Measurements from ENCODE around the gene UBA6.
A peak's percentile ranks its signal among the peaks of the same experiment; 100 is the strongest.
"Not testable (repeated sequence)": the region's sequence is repeated elsewhere in the genome, so short reads cannot be mapped to it uniquely, and the experiment has no call there.

Gene UBA6

GRCh38 chr4:67659065-67659464 is 41.9 kb downstream of the UBA6 start:
- no peak for DNase-seq

- peak in 1 of 2 donors; percentile 46 for DNase-seq
These were observed 42.7 kb downstream of the UBA6 start for GRCh38 chr4:67658302-67658701.

GRCh38 chr4:67651536-67651935 is 49.4 kb downstream of the UBA6 start:
- no peak for DNase-seq

GRCh38 chr4:67638136-67638535 is 62.8 kb downstream of the UBA6 start:
- no peak for DNase-seq

GRCh38 chr4:67636978-67637377 is 64.0 kb downstream of the UBA6 start:
- not testable (repeated sequence) for DNase-seq

- DNase-seq: no peak
These were observed 65.6 kb downstream of the UBA6 start for GRCh38 chr4:67635331-67635730.

GRCh38 chr4:67634741-67635140 is 66.2 kb downstream of the UBA6 start:
- no peak for DNase-seq

GRCh38 chr4:67632492-67632891 is 68.5 kb downstream of the UBA6 start:
- no peak for DNase-seq

GRCh38 chr4:67624939-67625338 is 76.0 kb downstream of the UBA6 start:
- no peak for DNase-seq

- DNase-seq: no peak
These were observed 84.5 kb downstream of the UBA6 start for GRCh38 chr4:67616478-67616877.

GRCh38 chr4:67615119-67615518 is 85.8 kb downstream of the UBA6 start:
- DNase-seq: no peak

GRCh38 chr4:67614186-67614585 is 86.8 kb downstream of the UBA6 start:
- no peak for DNase-seq

- DNase-seq: no peak
These were observed 92.9 kb downstream of the UBA6 start for GRCh38 chr4:67608027-67608426.

GRCh38 chr4:67604749-67605148 is 96.2 kb downstream of the UBA6 start:
- no peak for DNase-seq

- no peak for DNase-seq
These were observed 97.0 kb downstream of the UBA6 start for GRCh38 chr4:67604029-67604381.

- DNase-seq: no peak
These were observed 97.5 kb downstream of the UBA6 start for GRCh38 chr4:67603310-67604028.

- no peak for DNase-seq
These were observed 107.2 kb downstream of the UBA6 start for GRCh38 chr4:67593741-67594175.

GRCh38 chr4:67587156-67587555 is 113.8 kb downstream of the UBA6 start:
- no peak for DNase-seq

GRCh38 chr4:67584496-67584895 is 116.5 kb downstream of the UBA6 start:
- no peak for DNase-seq

GRCh38 chr4:67581913-67582312 is 119.0 kb downstream of the UBA6 start:
- DNase-seq: no peak

GRCh38 chr4:67581208-67581857 is 119.6 kb downstream of the UBA6 start:
- DNase-seq: no peak

GRCh38 chr4:67580577-67580976 is 120.4 kb downstream of the UBA6 start:
- no peak for DNase-seq

- no peak for DNase-seq
These were observed 124.4 kb downstream of the UBA6 start for GRCh38 chr4:67576538-67576937.

GRCh38 chr4:67576059-67576466 is 124.9 kb downstream of the UBA6 start:
- DNase-seq: no peak
